Neural cell (in vitro differentiated cells): ENCODE data around the gene QSER1. TPM values are rescaled to one million over a fixed set of nuclear protein-coding genes. Genes with fewer than 3 reads are reported as not detected.

ENCODE experiments used
- H2AFZ ChIP-seq: fragments of 200-600, 300-800 bp; sonication (generic), shearing (Covaris generic); 2 replicates; pipeline ENCODE4 v1.6.0; 2014; ENCODE audit warnings: low read depth, mild to moderate bottlenecking, antibody characterized with exemption, low read length, moderate library complexity
- H3F3A ChIP-seq: fragments of 200-600 bp; shearing (Covaris generic); 2 replicates; pipeline ENCODE4 v1.6.1; 2016; ENCODE audit warnings: mild to moderate bottlenecking, moderate library complexity, mixed read lengths, antibody characterized with exemption, low read length; ENCODE audit not compliant: insufficient read depth, poor library complexity, severe bottlenecking
- H3K27ac ChIP-seq: fragments of 200-600, 300-800 bp; sonication (generic), shearing (Covaris generic); 2 replicates; pipeline ENCODE4 v1.5.1; 2014; ENCODE audit warnings: mild to moderate bottlenecking, low read length, moderate library complexity
- H3K27me3 ChIP-seq: fragments of 300-800, 200-600 bp; sonication (generic), shearing (Covaris generic); 2 replicates; pipeline ENCODE4 v1.6.0; 2014; ENCODE audit warnings: mild to moderate bottlenecking, low read depth, low read length, moderate library complexity; ENCODE audit not compliant: insufficient read depth
- H3K36me3 ChIP-seq: fragments of 300-800, 200-600 bp; sonication (generic), shearing (Covaris generic); 2 replicates; pipeline ENCODE4 v1.5.1; 2014; ENCODE audit warnings: mild to moderate bottlenecking, antibody characterized with exemption, low read length, moderate library complexity; ENCODE audit not compliant: insufficient read depth
- H3K4me2 ChIP-seq: fragments of 300-800, 200-600 bp; sonication (generic), shearing (Covaris generic); 2 replicates; pipeline ENCODE4 v1.6.0; 2014; ENCODE audit warnings: mild to moderate bottlenecking, low read length
- H3K4me3 ChIP-seq: fragments of 300-800, 200-600 bp; sonication (generic), shearing (Covaris generic); 2 replicates; pipeline ENCODE4 v1.5.1; 2014; ENCODE audit warnings: mild to moderate bottlenecking, low read length, moderate library complexity
- H3K79me2 ChIP-seq: fragments of 200-600 bp; shearing (Covaris generic); replicated peaks from 2 replicates; pipeline ENCODE4 v1.6.0; 2014; ENCODE audit warnings: mild to moderate bottlenecking, low read length, moderate library complexity; ENCODE audit not compliant: insufficient read depth
- H3K9ac ChIP-seq: fragments of 300-800, 200-600 bp; sonication (generic), shearing (Covaris generic); 2 replicates; pipeline ENCODE4 v1.6.1; 2016; ENCODE audit warnings: mild to moderate bottlenecking, low read length, mixed read lengths
- H3K9me2 ChIP-seq: fragments of 200-600 bp; shearing (Covaris generic); 2 replicates; pipeline ENCODE4 v1.6.1; 2016; ENCODE audit warnings: mild to moderate bottlenecking, low read length, mixed read lengths; ENCODE audit not compliant: insufficient read depth
- H3K9me3 ChIP-seq: fragments of 200-600, 300-800 bp; sonication (generic), shearing (Covaris generic); 2 replicates; pipeline ENCODE4 v1.6.1; 2016; ENCODE audit warnings: mild to moderate bottlenecking, mixed run types, low read length, moderate library complexity, mixed read lengths
- H4K20me1 ChIP-seq: fragments of 200-600 bp; shearing (Covaris generic); 2 replicates; pipeline ENCODE4 v1.6.1; 2016; ENCODE audit warnings: mild to moderate bottlenecking, mixed run types; ENCODE audit not compliant: insufficient read depth
- EP300 ChIP-seq: fragments of 450-650 bp; conservative IDR thresholded peaks from 2 replicates; pipeline ENCODE4 v1.6.1; 2014; ENCODE audit warnings: antibody characterized with exemption, mild to moderate bottlenecking, moderate library complexity; ENCODE audit not compliant: poor library complexity, severe bottlenecking
- EZH2 ChIP-seq: fragments of 200-600, 300-800 bp; shearing (Covaris generic), sonication (generic); IDR thresholded peaks from 2 replicates; pipeline ENCODE4 v1.6.1; 2014; ENCODE audit warnings: antibody characterized with exemption, low read length, borderline replicate concordance, mild to moderate bottlenecking; ENCODE audit not compliant: insufficient read depth, poor library complexity, severe bottlenecking
- MXI1 ChIP-seq: fragments of 450-650 bp; conservative IDR thresholded peaks from 2 replicates; pipeline ENCODE4 v1.6.1; 2014; ENCODE audit warnings: antibody characterized with exemption, mild to moderate bottlenecking; ENCODE audit not compliant: poor library complexity, severe bottlenecking
- POLR2AphosphoS5 ChIP-seq: IDR thresholded peaks from 2 replicates; pipeline ENCODE4 v1.6.1; 2012
- RAD21 ChIP-seq: fragments of 450-650 bp; conservative IDR thresholded peaks from 2 replicates; pipeline ENCODE4 v1.6.1; 2014; ENCODE audit warnings: antibody characterized with exemption, mild to moderate bottlenecking, moderate library complexity
- SMC3 ChIP-seq: fragments of 450-650 bp; conservative IDR thresholded peaks from 2 replicates; pipeline ENCODE4 v1.6.1; 2014; ENCODE audit warnings: antibody characterized with exemption, mild to moderate bottlenecking, moderate library complexity; ENCODE audit not compliant: poor library complexity
- TAF1 ChIP-seq: IDR thresholded peaks from 2 replicates; pipeline ENCODE4 v1.6.1; 2012; ENCODE audit warnings: low read depth
- polyA plus RNA-seq: library from polyadenylated mRNA; depleted of rRNA; stranded (reverse); fragments of >200 nt; gene quantifications from 2 replicates; pipeline ENCODE4 v1.2.3, GENCODE V29; 2014
- TF ChIP-seq, protein P1 (sequence below): fragments of 450-650 bp; IDR thresholded peaks from 2 replicates; pipeline ENCODE4 v1.5.1; 2014; ENCODE audit warnings: antibody characterized with exemption, mild to moderate bottlenecking, moderate library complexity; ENCODE audit not compliant: poor library complexity, severe bottlenecking
- TF ChIP-seq, protein P2 (sequence below): IDR thresholded peaks from 2 replicates; pipeline ENCODE4 v1.6.1; 2012; ENCODE audit warnings: borderline replicate concordance

The QSER1 gene
- polyA plus RNA-seq, 1 donor from 2014 or later, result 18.1 TPM

DNA sequence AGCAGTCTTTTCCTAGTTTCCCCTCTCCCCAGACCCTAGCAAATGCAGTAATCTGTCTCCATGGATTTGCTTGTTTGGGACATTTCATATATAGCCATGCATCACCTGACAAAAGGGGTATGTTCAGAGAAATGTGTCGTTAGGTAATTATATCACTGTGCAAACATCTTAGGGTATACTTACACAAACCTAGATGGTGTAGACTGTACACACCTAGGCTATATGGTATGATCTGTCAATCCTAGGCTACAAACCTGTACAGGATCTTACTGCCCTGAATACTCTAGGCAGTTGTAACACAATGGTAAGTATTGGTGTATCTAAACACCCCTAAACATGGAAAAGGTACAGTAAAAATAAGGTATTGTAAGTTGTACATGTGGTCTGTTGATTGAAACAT, 23.8 kb downstream of the QSER1 start:
- no peaks in the 10 kb centered on the region for H4K20me1 ChIP-seq
- no peak overlapping the region for H3K4me3 ChIP-seq
- no peaks in the 10 kb centered on the region for H3F3A ChIP-seq
- H3K9me3 ChIP-seq, result no peaks in the 10 kb centered on the region
- no peaks in the 10 kb centered on the region for H3K27me3 ChIP-seq
- H3K4me2 ChIP-seq, result no peak overlapping the region
- no peaks in the 10 kb centered on the region for H3K9me2 ChIP-seq
- no peak overlapping the region for H3K9ac ChIP-seq
- H2AFZ ChIP-seq, result no peak overlapping the region
- H3K27ac ChIP-seq, result no peak overlapping the region
- peaks cover 42% of the 10 kb centered on the region for H3K79me2 ChIP-seq
- H3K36me3 ChIP-seq, result no peaks in the 10 kb centered on the region
- TF ChIP-seq, protein P1, sequence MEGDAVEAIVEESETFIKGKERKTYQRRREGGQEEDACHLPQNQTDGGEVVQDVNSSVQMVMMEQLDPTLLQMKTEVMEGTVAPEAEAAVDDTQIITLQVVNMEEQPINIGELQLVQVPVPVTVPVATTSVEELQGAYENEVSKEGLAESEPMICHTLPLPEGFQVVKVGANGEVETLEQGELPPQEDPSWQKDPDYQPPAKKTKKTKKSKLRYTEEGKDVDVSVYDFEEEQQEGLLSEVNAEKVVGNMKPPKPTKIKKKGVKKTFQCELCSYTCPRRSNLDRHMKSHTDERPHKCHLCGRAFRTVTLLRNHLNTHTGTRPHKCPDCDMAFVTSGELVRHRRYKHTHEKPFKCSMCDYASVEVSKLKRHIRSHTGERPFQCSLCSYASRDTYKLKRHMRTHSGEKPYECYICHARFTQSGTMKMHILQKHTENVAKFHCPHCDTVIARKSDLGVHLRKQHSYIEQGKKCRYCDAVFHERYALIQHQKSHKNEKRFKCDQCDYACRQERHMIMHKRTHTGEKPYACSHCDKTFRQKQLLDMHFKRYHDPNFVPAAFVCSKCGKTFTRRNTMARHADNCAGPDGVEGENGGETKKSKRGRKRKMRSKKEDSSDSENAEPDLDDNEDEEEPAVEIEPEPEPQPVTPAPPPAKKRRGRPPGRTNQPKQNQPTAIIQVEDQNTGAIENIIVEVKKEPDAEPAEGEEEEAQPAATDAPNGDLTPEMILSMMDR, result no peak
- no peak for TF ChIP-seq EZH2
- TF ChIP-seq, protein P2, sequence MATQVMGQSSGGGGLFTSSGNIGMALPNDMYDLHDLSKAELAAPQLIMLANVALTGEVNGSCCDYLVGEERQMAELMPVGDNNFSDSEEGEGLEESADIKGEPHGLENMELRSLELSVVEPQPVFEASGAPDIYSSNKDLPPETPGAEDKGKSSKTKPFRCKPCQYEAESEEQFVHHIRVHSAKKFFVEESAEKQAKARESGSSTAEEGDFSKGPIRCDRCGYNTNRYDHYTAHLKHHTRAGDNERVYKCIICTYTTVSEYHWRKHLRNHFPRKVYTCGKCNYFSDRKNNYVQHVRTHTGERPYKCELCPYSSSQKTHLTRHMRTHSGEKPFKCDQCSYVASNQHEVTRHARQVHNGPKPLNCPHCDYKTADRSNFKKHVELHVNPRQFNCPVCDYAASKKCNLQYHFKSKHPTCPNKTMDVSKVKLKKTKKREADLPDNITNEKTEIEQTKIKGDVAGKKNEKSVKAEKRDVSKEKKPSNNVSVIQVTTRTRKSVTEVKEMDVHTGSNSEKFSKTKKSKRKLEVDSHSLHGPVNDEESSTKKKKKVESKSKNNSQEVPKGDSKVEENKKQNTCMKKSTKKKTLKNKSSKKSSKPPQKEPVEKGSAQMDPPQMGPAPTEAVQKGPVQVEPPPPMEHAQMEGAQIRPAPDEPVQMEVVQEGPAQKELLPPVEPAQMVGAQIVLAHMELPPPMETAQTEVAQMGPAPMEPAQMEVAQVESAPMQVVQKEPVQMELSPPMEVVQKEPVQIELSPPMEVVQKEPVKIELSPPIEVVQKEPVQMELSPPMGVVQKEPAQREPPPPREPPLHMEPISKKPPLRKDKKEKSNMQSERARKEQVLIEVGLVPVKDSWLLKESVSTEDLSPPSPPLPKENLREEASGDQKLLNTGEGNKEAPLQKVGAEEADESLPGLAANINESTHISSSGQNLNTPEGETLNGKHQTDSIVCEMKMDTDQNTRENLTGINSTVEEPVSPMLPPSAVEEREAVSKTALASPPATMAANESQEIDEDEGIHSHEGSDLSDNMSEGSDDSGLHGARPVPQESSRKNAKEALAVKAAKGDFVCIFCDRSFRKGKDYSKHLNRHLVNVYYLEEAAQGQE, result no peak
- TF ChIP-seq SMC3, result no peak
- no peak for TF ChIP-seq TAF1
- no peak for TF ChIP-seq POLR2AphosphoS5
- TF ChIP-seq RAD21, result no peak
- TF ChIP-seq EP300, result no peak
- no peak for TF ChIP-seq MXI1

DNA sequence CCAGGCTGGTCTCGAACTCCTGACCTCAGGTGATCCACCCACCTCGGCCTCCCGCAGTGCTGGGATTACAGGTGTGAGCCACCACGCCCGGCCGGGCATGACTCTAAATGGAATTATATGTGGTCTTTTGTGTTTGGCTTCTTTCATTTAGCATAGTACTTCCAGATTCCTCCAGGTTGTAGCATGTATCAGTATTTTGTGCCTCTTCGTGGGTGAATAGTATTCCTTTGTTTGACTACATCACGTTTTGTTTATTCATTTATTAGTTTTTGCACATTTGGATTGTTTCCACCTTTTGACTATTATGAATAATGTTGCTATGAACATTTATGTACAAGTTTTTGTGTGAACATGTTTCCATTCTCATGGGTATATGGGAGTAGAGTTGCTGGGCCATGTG, 24.4 kb downstream of the QSER1 start:
- H3K9me2 ChIP-seq, result no peaks in the 10 kb centered on the region
- H3K4me3 ChIP-seq, result no peak overlapping the region
- H3K36me3 ChIP-seq, result no peaks in the 10 kb centered on the region
- H3K4me2 ChIP-seq, result no peak overlapping the region
- no peaks in the 10 kb centered on the region for H3K9me3 ChIP-seq
- TF ChIP-seq, protein P2, result no peak
- TF ChIP-seq SMC3, result no peak
- no peaks in the 10 kb centered on the region for H3K27me3 ChIP-seq
- H3K9ac ChIP-seq, result no peak overlapping the region
- no peaks in the 10 kb centered on the region for H4K20me1 ChIP-seq
- H3K27ac ChIP-seq, result no peak overlapping the region
- H2AFZ ChIP-seq, result no peak overlapping the region
- H3F3A ChIP-seq, result no peaks in the 10 kb centered on the region
- peaks cover 44% of the 10 kb centered on the region for H3K79me2 ChIP-seq
